CD4-positive, CD25-positive, alpha-beta regulatory T cell (primary cell): ENCODE results near the gene MEGF6. TPM values are rescaled to one million over a fixed set of nuclear protein-coding genes. Genes with fewer than 3 reads are reported as not detected.

Experiments used
- ATAC-seq, 2 donors: fragments of 150-1000 bp; cut with Tn5 transposase; one replicate each; pipeline ENCODE4 v1.10.0; 2021; ENCODE audit warnings: low read depth in 2 of 2, moderate number of reproducible peaks in 2 of 2, moderate library complexity in 1 of 2
- DNase-seq, 3 donors: peaks; one replicate each; pipeline versions ENCODE4 v3.0.0 to v3.0.0-alpha.2; 2012 to 2022; ENCODE audit warnings: mixed read lengths in 1 of 3
- H3K27ac ChIP-seq: one replicate; pipeline ENCODE4 v1.7.0; 2013; ENCODE audit warnings: mild to moderate bottlenecking, low read length; ENCODE audit not compliant: insufficient read depth, poor library complexity, severe bottlenecking
- H3K27me3 ChIP-seq: one replicate; pipeline ENCODE4 v1.7.0; 2013; ENCODE audit warnings: low read length; ENCODE audit not compliant: control insufficient read depth, insufficient read depth
- H3K36me3 ChIP-seq: one replicate; pipeline ENCODE4 v1.7.0; 2013; ENCODE audit warnings: mild to moderate bottlenecking, low read length, moderate library complexity; ENCODE audit not compliant: control insufficient read depth, insufficient read depth
- H3K4me1 ChIP-seq: 2 replicates; pipeline ENCODE4 v1.7.0; 2013; ENCODE audit warnings: mild to moderate bottlenecking, low read length; ENCODE audit not compliant: insufficient read depth, control insufficient read depth, poor library complexity, severe bottlenecking
- H3K4me3 ChIP-seq: one replicate; pipeline ENCODE4 v1.7.0; 2013; ENCODE audit warnings: low read depth, mild to moderate bottlenecking, low read length, moderate library complexity
- H3K9me3 ChIP-seq, 2 experiments: 1 replicate in 1 of 2; 2 replicates in 1 of 2; pipeline ENCODE4 v1.7.0; 2013; ENCODE audit warnings: low read length in 2 of 2, mild to moderate bottlenecking in 1 of 2, moderate library complexity in 1 of 2; ENCODE audit not compliant: control insufficient read depth in 2 of 2
- H3K27ac Mint-ChIP-seq, 3 donors: one replicate each; pipeline ENCODE4 v1.8.0; 2020 to 2022; ENCODE audit warnings: mild to moderate bottlenecking in 3 of 3, mixed read lengths in 3 of 3, moderate library complexity in 2 of 3
- H3K27me3 Mint-ChIP-seq: one replicate; pipeline ENCODE4 v1.8.0; 2022; ENCODE audit warnings: mild to moderate bottlenecking, mixed read lengths
- H3K36me3 Mint-ChIP-seq: one replicate; pipeline ENCODE4 v1.8.0; 2020; ENCODE audit warnings: mixed read lengths
- H3K4me1 Mint-ChIP-seq, 4 donors: one replicate each; pipeline ENCODE4 v1.8.0; 2020 to 2022; ENCODE audit warnings: mixed read lengths in 4 of 4, mild to moderate bottlenecking in 1 of 4
- H3K4me3 Mint-ChIP-seq, 4 donors: one replicate each; pipeline ENCODE4 v1.8.0; 2020 to 2022; ENCODE audit warnings: mild to moderate bottlenecking in 4 of 4, mixed read lengths in 4 of 4, moderate library complexity in 3 of 4
- H3K9me3 Mint-ChIP-seq, 7 donors: one replicate each; pipeline ENCODE4 v1.8.0; 2020 to 2022; ENCODE audit warnings: mixed read lengths in 7 of 7, mild to moderate bottlenecking in 3 of 7, moderate library complexity in 2 of 7
- polyA plus RNA-seq, 4 donors: library from polyadenylated mRNA; unstranded; fragments of 300-500 nt; fragmentation: Illumina TruSeq; gene quantifications; one replicate each; pipeline ENCODE4 v1.2.3, GENCODE V29; 2021
- total RNA-seq: library from RNA; stranded (reverse); gene quantifications from one replicate; pipeline ENCODE4 v1.2.3, GENCODE V29; 2022

MEGF6 gene
- total and polyA plus RNA-seq, 5 donors from 2014 or later = 4.7 to 123 (median 6.8) TPM

- no peak overlapping the region for H3K27ac Mint-ChIP-seq
- ATAC-seq = no peak
- H3K4me1 Mint-ChIP-seq = peaks cover 4 to 10% (median 8%) of the 10 kb centered on the region in 4 donors
- Histone ChIP-seq H3K9me3 (no peaks in the 10 kb centered on the region), H3K4me1 (peaks cover 28% of the 10 kb centered on the region), H3K27me3 (peaks cover 4% of the 10 kb centered on the region), H3K36me3 (no peaks in the 10 kb centered on the region), H3K27ac (no peak overlapping the region), H3K4me3 (no peak overlapping the region)
- H3K9me3 Mint-ChIP-seq = peaks cover 0 to 4% (median 0%) of the 10 kb centered on the region in 7 donors
- peak overlapping the region in 2 of 4 donors; percentile 1 to 17 for H3K4me3 Mint-ChIP-seq
- H3K36me3 Mint-ChIP-seq = no peaks in the 10 kb centered on the region
- H3K27me3 Mint-ChIP-seq = peaks cover 60% of the 10 kb centered on the region
- no peak for DNase-seq
Observed at GRCh38 chr1:3654549-3655281, 43.4 kb upstream of the MEGF6 start.

GRCh38 chr1:3653286-3653618 is 41.9 kb upstream of the MEGF6 start:
- ATAC-seq (no peak), DNase-seq (no peak)
- Histone ChIP-seq H3K36me3 (no peaks in the 10 kb centered on the region), H3K4me1 (peaks cover 38% of the 10 kb centered on the region), H3K9me3 (no peaks in the 10 kb centered on the region), H3K27me3 (peaks cover 4% of the 10 kb centered on the region), H3K27ac (no peak overlapping the region), H3K4me3 (no peak overlapping the region)
- peaks cover 59% of the 10 kb centered on the region for H3K27me3 Mint-ChIP-seq
- no peaks in the 10 kb centered on the region for H3K36me3 Mint-ChIP-seq
- H3K4me3 Mint-ChIP-seq = peak overlapping the region in 3 of 4 donors; percentile 3 to 80 (median 48)
- peaks cover 8 to 20% (median 15%) of the 10 kb centered on the region in 4 donors for H3K4me1 Mint-ChIP-seq
- H3K27ac Mint-ChIP-seq = peak overlapping the region in 1 of 3 donors; percentile 11
- peaks cover 0 to 4% (median 0%) of the 10 kb centered on the region in 7 donors for H3K9me3 Mint-ChIP-seq

- Mint-ChIP-seq H3K27me3 (peaks cover 54% of the 10 kb centered on the region), H3K27ac (no peak overlapping the region), H3K4me1 (peaks cover 8 to 25% (median 21%) of the 10 kb centered on the region in 4 donors), H3K9me3 (peaks cover 0 to 4% (median 0%) of the 10 kb centered on the region in 7 donors), H3K36me3 (no peaks in the 10 kb centered on the region), H3K4me3 (no peak overlapping the region)
- ATAC-seq (no peak), DNase-seq (no peak)
- H3K27ac ChIP-seq = no peak overlapping the region
- H3K9me3 ChIP-seq = no peaks in the 10 kb centered on the region
- H3K36me3 ChIP-seq = no peaks in the 10 kb centered on the region
- no peak overlapping the region for H3K4me3 ChIP-seq
- H3K4me1 ChIP-seq = peaks cover 38% of the 10 kb centered on the region
- peaks cover 4% of the 10 kb centered on the region for H3K27me3 ChIP-seq
Observed at GRCh38 chr1:3652548-3653285, 41.4 kb upstream of the MEGF6 start.

- H3K4me3 ChIP-seq = no peak within 1 kb of the TSS
- peaks cover 38% of the 10 kb centered on the region for H3K4me1 ChIP-seq
- H3K9me3 Mint-ChIP-seq = peaks cover 0 to 4% (median 0%) of the 10 kb centered on the region in 7 donors
- H3K27me3 Mint-ChIP-seq = peaks cover 51% of the 10 kb centered on the region
- H3K4me3 Mint-ChIP-seq = peak within 1 kb of the TSS; percentile 48 to 80 (median 70)
- H3K27me3 ChIP-seq = peaks cover 4% of the 10 kb centered on the region
- H3K27ac ChIP-seq = no peak within 1 kb of the TSS
- peaks cover 1% of the 10 kb centered on the region for H3K36me3 ChIP-seq
- peaks cover 8 to 28% (median 24%) of the 10 kb centered on the region in 4 donors for H3K4me1 Mint-ChIP-seq
- ATAC-seq (no peak), DNase-seq (no peak)
- peak within 1 kb of the TSS in 1 of 3 donors; percentile 11 for H3K27ac Mint-ChIP-seq
- H3K36me3 Mint-ChIP-seq = no peaks in the 10 kb centered on the region
- H3K9me3 ChIP-seq = no peaks in the 10 kb centered on the region
Observed at GRCh38 chr1:3651930-3652547, 40.7 kb upstream of the MEGF6 start, which contains the start of gene TP73. Gene TP73, plus strand, starts transcription at chr1:3652516. Its CDS starts 29,850 bp downstream, at chr1:3682366.

GRCh38 chr1:3651026-3651929 is 40.0 kb upstream of the MEGF6 start:
- no peak overlapping the region for H3K27ac ChIP-seq
- no peak overlapping the region for H3K27ac Mint-ChIP-seq
- H3K4me1 ChIP-seq = peaks cover 38% of the 10 kb centered on the region
- peaks cover 9% of the 10 kb centered on the region for H3K36me3 ChIP-seq
- no peak overlapping the region for H3K4me3 ChIP-seq
- H3K4me3 Mint-ChIP-seq = peak overlapping the region in 3 of 4 donors; percentile 57 to 71 (median 69)
- ATAC-seq (no peak), DNase-seq (peak in 1 of 3 donors; percentile 18)
- H3K9me3 ChIP-seq = no peaks in the 10 kb centered on the region
- H3K27me3 Mint-ChIP-seq = peaks cover 44% of the 10 kb centered on the region
- H3K9me3 Mint-ChIP-seq = peaks cover 0 to 4% (median 0%) of the 10 kb centered on the region in 7 donors
- H3K36me3 Mint-ChIP-seq = no peaks in the 10 kb centered on the region
- H3K4me1 Mint-ChIP-seq = peaks cover 8 to 28% (median 24%) of the 10 kb centered on the region in 4 donors
- H3K27me3 ChIP-seq = peaks cover 4% of the 10 kb centered on the region

- peaks cover 8 to 28% (median 24%) of the 10 kb centered on the region in 4 donors for H3K4me1 Mint-ChIP-seq
- H3K4me3 Mint-ChIP-seq = peak overlapping the region; percentile 79 to 91 (median 88)
- peaks cover 8% of the 10 kb centered on the region for H3K36me3 Mint-ChIP-seq
- peaks cover 0 to 4% (median 0%) of the 10 kb centered on the region in 7 donors for H3K9me3 Mint-ChIP-seq
- Histone ChIP-seq H3K4me1 (peaks cover 38% of the 10 kb centered on the region), H3K27me3 (peaks cover 4% of the 10 kb centered on the region), H3K27ac (no peak overlapping the region), H3K4me3 (peak overlapping the region; percentile 74), H3K9me3 (no peaks in the 10 kb centered on the region), H3K36me3 (peaks cover 17% of the 10 kb centered on the region)
- H3K27ac Mint-ChIP-seq = peak overlapping the region in 1 of 3 donors; percentile 26
- H3K27me3 Mint-ChIP-seq = peaks cover 39% of the 10 kb centered on the region
- ATAC-seq = no peak
- no peak for DNase-seq
Observed at GRCh38 chr1:3650248-3651025, 39.1 kb upstream of the MEGF6 start.
